ENCODE results near the gene PIK3R5. TPM values are rescaled to one million over a fixed set of nuclear protein-coding genes. Genes with fewer than 3 reads are reported as not detected.

PIK3R5 gene
- total and polyA plus RNA-seq, 2 donors (not counting 1 experiment from before 2014, with no cell fraction given) = 0.15 TPM; not detected in 1

GRCh38 chr17:8898636-8899035, 66.9 kb downstream of the PIK3R5 start:
- DNase-seq (ENCODE audit: low read depth in 2 of 2) = no peak
- Histone ChIP-seq H3K27ac (ENCODE audit: insufficient read depth, low read length) (no peak overlapping the region), H3K4me1 (ENCODE audit: control insufficient read depth, extremely low read depth, insufficient read depth, low read length) (no peaks in the 10 kb centered on the region), H4K20me1 (ENCODE audit: control insufficient read depth, extremely low read depth, insufficient read depth, low read length) (no peaks in the 10 kb centered on the region), H2AFZ (ENCODE audit: low read length) (no peak overlapping the region), H3K4me3 (replicated peaks in 1 of 4; ENCODE audit: control extremely low read depth in 1 of 4, insufficient read depth in 1 of 4, low read depth in 3 of 4, low read length in 4 of 4) (no peak overlapping the region), H3K9me3 (ENCODE audit: control insufficient read depth, insufficient read depth, low read depth, low read length) (no peaks in the 10 kb centered on the region), H3K79me2 (ENCODE audit: control insufficient read depth, insufficient read depth, low read length) (no peaks in the 10 kb centered on the region), H3K36me3 (ENCODE audit: control insufficient read depth, insufficient read depth, low read length) (no peaks in the 10 kb centered on the region), H3K9ac (ENCODE audit: insufficient read depth, low read length) (no peak overlapping the region), H3K27me3 (ENCODE audit: control insufficient read depth, insufficient read depth, low read length) (no peaks in the 10 kb centered on the region), H3K4me2 (ENCODE audit: extremely low read depth, insufficient read depth, low read length) (no peak overlapping the region)
- TF ChIP-seq EZH2 (IDR thresholded peaks at IDR 0.05; ENCODE audit: low read length, missing control alignments) = no peak
- TF ChIP-seq, protein P1, sequence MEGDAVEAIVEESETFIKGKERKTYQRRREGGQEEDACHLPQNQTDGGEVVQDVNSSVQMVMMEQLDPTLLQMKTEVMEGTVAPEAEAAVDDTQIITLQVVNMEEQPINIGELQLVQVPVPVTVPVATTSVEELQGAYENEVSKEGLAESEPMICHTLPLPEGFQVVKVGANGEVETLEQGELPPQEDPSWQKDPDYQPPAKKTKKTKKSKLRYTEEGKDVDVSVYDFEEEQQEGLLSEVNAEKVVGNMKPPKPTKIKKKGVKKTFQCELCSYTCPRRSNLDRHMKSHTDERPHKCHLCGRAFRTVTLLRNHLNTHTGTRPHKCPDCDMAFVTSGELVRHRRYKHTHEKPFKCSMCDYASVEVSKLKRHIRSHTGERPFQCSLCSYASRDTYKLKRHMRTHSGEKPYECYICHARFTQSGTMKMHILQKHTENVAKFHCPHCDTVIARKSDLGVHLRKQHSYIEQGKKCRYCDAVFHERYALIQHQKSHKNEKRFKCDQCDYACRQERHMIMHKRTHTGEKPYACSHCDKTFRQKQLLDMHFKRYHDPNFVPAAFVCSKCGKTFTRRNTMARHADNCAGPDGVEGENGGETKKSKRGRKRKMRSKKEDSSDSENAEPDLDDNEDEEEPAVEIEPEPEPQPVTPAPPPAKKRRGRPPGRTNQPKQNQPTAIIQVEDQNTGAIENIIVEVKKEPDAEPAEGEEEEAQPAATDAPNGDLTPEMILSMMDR (conservative IDR thresholded peaks at IDR 0.05 in 1 of 2, IDR thresholded peaks at IDR 0.05 in 1 of 2; ENCODE audit: low read depth in 1 of 2, low read length in 2 of 2) = no peak

DNA sequence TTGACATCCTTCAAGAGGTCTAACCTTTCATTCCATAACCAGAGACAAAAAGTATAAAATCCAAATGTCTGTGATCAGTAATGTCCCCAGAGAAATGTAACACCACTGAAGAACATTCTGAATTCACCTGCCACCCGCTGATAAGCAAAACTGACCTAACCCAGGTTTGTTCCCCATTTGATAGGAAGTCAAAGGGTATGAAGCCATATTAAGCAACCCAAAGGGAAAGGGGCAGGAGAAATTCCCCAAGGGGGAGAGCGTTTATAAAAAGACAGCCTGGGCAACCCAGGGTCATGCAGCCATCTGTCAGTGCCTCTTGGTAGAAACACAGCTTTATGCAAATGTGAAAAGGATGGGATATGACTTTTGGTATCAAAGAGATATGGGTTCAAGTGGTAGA, 67.4 kb downstream of the PIK3R5 start:
- H3K9me3 ChIP-seq (ENCODE audit: control insufficient read depth, insufficient read depth, low read depth, low read length) = no peaks in the 10 kb centered on the region
- H3K36me3 ChIP-seq (ENCODE audit: control insufficient read depth, insufficient read depth, low read length) = no peaks in the 10 kb centered on the region
- no peaks in the 10 kb centered on the region for H3K27me3 ChIP-seq (ENCODE audit: control insufficient read depth, insufficient read depth, low read length)
- no peaks in the 10 kb centered on the region for H4K20me1 ChIP-seq (ENCODE audit: control insufficient read depth, extremely low read depth, insufficient read depth, low read length)
- H3K4me3 ChIP-seq (replicated peaks in 1 of 4; ENCODE audit: control extremely low read depth in 1 of 4, insufficient read depth in 1 of 4, low read depth in 3 of 4, low read length in 4 of 4) = no peak overlapping the region
- no peaks in the 10 kb centered on the region for H3K79me2 ChIP-seq (ENCODE audit: control insufficient read depth, insufficient read depth, low read length)
- no peak for TF ChIP-seq EZH2 (IDR thresholded peaks at IDR 0.05; ENCODE audit: low read length, missing control alignments)
- TF ChIP-seq, protein P1 (conservative IDR thresholded peaks at IDR 0.05 in 1 of 2, IDR thresholded peaks at IDR 0.05 in 1 of 2; ENCODE audit: low read depth in 1 of 2, low read length in 2 of 2) = no peak
- DNase-seq (ENCODE audit: low read depth in 2 of 2) = no peak
- H3K27ac ChIP-seq (ENCODE audit: insufficient read depth, low read length) = no peak overlapping the region
- no peak overlapping the region for H2AFZ ChIP-seq (ENCODE audit: low read length)
- no peak overlapping the region for H3K9ac ChIP-seq (ENCODE audit: insufficient read depth, low read length)
- H3K4me2 ChIP-seq (ENCODE audit: extremely low read depth, insufficient read depth, low read length) = no peak overlapping the region
- no peaks in the 10 kb centered on the region for H3K4me1 ChIP-seq (ENCODE audit: control insufficient read depth, extremely low read depth, insufficient read depth, low read length)

- Histone ChIP-seq H3K27me3 (ENCODE audit: control insufficient read depth, insufficient read depth, low read length) (no peaks in the 10 kb centered on the region), H3K9ac (ENCODE audit: insufficient read depth, low read length) (no peak overlapping the region), H3K4me2 (ENCODE audit: extremely low read depth, insufficient read depth, low read length) (no peak overlapping the region), H2AFZ (ENCODE audit: low read length) (no peak overlapping the region), H3K4me1 (ENCODE audit: control insufficient read depth, extremely low read depth, insufficient read depth, low read length) (no peaks in the 10 kb centered on the region), H3K27ac (ENCODE audit: insufficient read depth, low read length) (no peak overlapping the region), H3K79me2 (ENCODE audit: control insufficient read depth, insufficient read depth, low read length) (no peaks in the 10 kb centered on the region), H3K36me3 (ENCODE audit: control insufficient read depth, insufficient read depth, low read length) (no peaks in the 10 kb centered on the region), H4K20me1 (ENCODE audit: control insufficient read depth, extremely low read depth, insufficient read depth, low read length) (no peaks in the 10 kb centered on the region), H3K4me3 (replicated peaks in 1 of 4; ENCODE audit: control extremely low read depth in 1 of 4, insufficient read depth in 1 of 4, low read depth in 3 of 4, low read length in 4 of 4) (no peak overlapping the region), H3K9me3 (ENCODE audit: control insufficient read depth, insufficient read depth, low read depth, low read length) (no peaks in the 10 kb centered on the region)
- DNase-seq (ENCODE audit: low read depth in 2 of 2) = no peak
- no peak for TF ChIP-seq EZH2 (IDR thresholded peaks at IDR 0.05; ENCODE audit: low read length, missing control alignments)
- TF ChIP-seq, protein P1 (conservative IDR thresholded peaks at IDR 0.05 in 1 of 2, IDR thresholded peaks at IDR 0.05 in 1 of 2; ENCODE audit: low read depth in 1 of 2, low read length in 2 of 2) = no peak
Measured at GRCh38 chr17:8896641-8897635, 68.6 kb downstream of the PIK3R5 start.

Measured in fibroblast of lung (primary cell).